Stimulated activated CD4-positive, alpha-beta T cell treated with anti-CD3 and anti-CD28 coated beads, Interleukin-15, amount 100 ng/mL, for 48 hours (primary cell): ENCODE measurements around the gene ERH.
A peak's percentile ranks its signal among the peaks of the same experiment; 100 is the strongest.
"Not testable (repeated sequence)": the region's sequence is repeated elsewhere in the genome, so short reads cannot be mapped to it uniquely, and the experiment has no call there.

Experiments used
- DNase-seq, 2 donors: peaks; one replicate each; pipeline ENCODE4 v3.0.0-alpha.2; 2020; ENCODE audit warnings: low read depth in 2 of 2

Gene ERH

GRCh38 chr14:69395929-69396328 is 2.2 kb downstream of the ERH start:
- DNase-seq: no peak

GRCh38 chr14:69392481-69392880 is 5.6 kb downstream of the ERH start:
- no peak for DNase-seq

GRCh38 chr14:69391400-69391799 is 6.7 kb downstream of the ERH start:
- not testable (repeated sequence) for DNase-seq

GRCh38 chr14:69387311-69387710 is 10.8 kb downstream of the ERH start:
- DNase-seq: no peak

DNA sequence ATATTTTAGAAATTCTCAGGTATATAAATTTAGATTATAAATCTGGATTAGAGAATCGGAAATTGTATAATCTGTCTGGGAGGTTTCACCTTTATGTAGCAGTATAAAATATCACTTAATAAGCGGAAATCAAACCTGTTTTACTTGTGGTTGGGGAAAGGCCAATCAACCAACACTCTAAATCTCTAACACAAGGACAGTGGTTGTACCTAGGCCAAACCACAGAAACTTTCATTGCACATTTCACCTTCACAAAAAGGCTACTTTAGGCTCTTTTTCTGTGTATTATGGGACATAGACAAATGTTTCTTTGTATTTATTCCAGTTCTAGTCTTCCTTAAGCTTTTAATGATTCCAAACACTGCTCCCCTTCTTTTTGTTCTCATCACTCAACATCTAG is 19.8 kb downstream of the ERH start:
- DNase-seq: no peak

- no peak for DNase-seq
Measured at GRCh38 chr14:69376439-69376838, 21.7 kb downstream of the ERH start.

DNA sequence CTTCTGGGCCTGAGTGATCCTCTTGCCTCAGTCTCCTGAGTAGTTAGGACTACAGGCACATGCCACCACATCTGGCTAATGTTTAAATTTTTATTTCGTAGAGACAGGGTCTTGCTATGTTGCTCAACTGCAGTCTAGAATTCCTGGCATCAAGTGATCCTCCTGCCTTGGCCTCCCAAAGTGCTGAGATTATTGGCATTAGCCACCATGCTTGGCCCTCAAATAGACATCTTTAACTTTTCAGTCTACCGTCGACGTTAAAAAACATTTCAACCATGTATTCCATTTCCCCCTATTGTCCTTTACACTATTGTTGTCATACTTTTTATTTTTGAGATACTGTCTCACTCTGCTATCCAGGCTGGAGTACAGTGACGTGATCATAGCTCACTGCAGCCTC is 22.4 kb downstream of the ERH start:
- DNase-seq: no peak

DNA sequence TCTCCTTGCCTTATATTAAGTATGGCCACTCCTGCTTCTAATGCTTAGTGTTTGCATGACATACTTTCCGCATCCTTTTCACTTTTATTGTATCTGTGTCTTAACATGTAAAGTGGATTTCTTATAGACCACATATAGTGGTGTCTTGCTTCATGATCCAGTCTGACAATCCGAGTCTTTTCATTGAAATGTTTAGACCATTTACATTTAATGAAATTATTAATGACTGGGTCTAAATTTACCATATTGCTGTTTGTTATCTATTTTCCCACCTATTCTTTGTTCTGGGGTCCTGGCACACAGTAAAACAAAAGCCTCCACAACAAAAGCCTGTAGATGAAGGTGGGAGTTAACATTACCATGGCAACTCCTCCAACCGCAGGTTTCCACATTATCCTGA is 22.9 kb downstream of the ERH start:
- no peak for DNase-seq

- DNase-seq: no peak
Measured at GRCh38 chr14:69374235-69374634, 23.9 kb downstream of the ERH start.

DNA sequence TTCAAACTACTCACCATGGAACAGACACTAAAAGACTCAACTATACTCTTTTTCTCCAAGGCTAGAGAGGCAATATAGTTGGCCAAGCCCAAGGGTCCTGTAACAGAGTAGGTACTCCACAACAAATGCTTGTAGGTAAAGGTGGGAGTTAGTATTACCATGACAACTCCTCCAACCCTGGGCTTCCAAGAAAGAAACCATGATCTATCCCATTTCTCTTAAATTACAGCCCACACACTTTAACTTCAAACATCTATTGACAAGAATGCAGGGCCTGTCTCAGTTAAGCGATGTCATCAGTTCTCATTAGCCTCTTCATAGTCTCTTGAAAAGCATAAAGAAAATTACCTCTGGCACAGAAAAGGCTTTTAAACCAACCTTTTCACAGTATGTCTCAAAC is 25.0 kb downstream of the ERH start:
- DNase-seq: no peak

- no peak for DNase-seq
Measured at GRCh38 chr14:69372146-69372545, 26.0 kb downstream of the ERH start.

DNA sequence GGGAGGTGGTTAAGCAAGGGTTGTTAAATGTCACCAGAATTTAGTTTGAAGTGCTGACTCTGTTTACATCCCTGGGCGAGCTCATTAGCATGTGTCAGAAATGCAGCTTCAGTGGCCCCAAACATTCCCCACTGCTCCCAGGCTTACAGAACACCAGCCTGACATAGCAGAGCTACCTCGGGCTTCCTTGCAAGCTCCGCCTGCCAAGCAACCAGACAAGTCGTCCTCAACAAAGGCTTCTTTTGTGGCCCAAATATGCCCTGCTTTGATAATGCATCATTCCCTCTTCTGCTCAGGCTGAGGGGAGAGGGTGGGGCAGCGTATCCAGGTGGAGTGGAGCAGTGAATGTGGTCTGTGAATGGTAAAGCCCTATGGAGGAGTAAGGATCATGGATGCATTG is 28.0 kb downstream of the ERH start:
- no peak for DNase-seq

- no peak for DNase-seq
Measured at GRCh38 chr14:69368381-69368780, 29.7 kb downstream of the ERH start.

DNA sequence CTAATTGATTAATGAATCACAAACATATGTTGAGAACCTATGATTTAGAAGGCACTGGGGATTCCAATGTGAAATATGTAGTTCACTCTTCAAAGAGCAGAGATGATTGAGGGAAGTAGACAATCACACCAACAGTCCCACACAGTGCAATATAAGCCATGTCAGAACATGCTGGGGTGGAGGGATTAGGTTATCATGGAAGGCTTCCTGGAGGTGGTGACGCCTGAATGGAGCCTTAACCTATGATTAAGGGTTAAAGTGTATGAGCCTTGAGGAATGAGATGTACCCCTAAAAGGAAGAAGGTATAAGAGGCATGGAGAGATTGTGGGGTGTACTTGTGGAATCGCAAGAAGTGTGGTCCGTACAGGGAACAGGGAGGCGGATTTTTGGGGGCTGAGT is 31.3 kb downstream of the ERH start:
- DNase-seq: no peak

GRCh38 chr14:69366069-69366468 is 32.0 kb downstream of the ERH start:
- DNase-seq: no peak

- DNase-seq: no peak
Measured at GRCh38 chr14:69364378-69364777, 33.7 kb downstream of the ERH start.

- DNase-seq: no peak
Measured at GRCh38 chr14:69363964-69364363, 34.1 kb downstream of the ERH start.

- DNase-seq: no peak
Measured at GRCh38 chr14:69363055-69363454, 35.0 kb downstream of the ERH start.

- peak; percentile 20 for DNase-seq
Measured at GRCh38 chr14:69360438-69361108, 37.5 kb downstream of the ERH start.

- no peak for DNase-seq
Measured at GRCh38 chr14:69358966-69359365, 39.1 kb downstream of the ERH start.

DNA sequence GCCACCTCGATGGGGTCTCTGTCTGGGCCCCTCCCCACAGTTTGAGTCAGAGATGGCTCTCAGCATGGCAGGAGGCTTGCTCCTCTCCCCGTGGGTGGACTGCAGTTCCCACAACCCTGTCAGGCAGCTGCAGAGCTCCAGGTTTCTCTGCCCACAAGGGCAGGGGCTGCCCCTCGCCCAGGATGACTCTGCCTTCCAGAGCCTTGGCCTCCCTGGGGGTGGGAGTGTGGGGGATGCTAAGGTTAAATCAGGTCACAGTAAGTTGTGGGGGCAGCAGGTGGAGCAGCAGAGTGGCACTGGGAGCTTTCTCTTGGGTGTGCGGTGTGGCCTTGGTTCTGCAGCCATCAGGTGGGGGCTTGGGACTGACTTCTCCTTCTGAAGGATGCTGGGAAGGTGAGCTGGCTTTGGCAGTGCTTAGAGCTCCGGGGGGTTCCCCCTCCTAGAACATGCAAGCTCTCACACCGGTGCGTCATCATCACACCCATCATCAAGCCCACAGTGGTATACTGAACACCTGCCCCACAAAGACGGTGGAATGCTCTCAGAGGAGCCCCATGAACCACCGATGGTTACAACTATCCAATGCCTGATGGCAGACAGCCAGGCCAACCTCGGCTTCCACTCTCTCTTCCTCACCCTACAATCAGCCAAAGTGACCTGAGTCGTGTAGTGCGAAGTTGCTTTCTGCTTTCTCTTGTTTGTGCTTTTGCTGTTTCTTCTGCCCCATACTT is 39.7 kb downstream of the ERH start:
- DNase-seq: peak; percentile 60 to 61

DNA sequence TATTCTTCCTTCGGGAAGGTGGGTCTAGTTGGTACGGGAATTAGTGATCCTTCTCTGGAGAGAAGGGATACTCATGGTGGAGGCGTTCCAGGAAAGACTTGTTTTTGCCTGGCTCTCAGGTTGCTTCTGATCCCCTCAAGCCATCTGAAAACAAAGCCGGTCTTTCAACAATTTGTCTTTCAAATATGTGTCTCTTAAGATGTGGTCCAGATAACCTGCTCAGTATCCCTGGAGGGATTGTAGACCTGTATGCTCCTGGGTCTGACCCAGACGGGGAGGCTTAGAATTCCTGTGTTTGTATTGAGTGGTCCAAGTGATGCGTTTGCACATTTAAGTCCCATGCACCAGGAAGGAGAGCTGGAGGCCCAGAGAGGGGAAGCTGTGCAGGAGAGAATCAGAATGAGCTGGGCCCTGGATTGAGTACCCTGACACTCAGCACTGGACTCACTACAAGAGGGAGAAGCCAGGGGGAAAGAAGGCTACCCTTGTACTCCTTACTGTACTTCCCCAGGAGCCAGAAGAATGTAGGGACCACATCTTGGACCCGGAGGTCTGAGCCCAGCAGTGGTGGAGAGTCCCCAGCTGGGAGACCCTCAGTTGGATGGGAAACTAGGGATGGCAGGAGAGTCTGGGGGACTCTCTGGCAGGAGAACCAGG is 40.4 kb downstream of the ERH start:
- no peak for DNase-seq

- no peak for DNase-seq
Measured at GRCh38 chr14:69356903-69357543, 41.1 kb downstream of the ERH start.
